SK-N-SH (cell line): ENCODE results near the gene DIAPH1. TPM values are rescaled to one million over a fixed set of nuclear protein-coding genes. Genes with fewer than 3 reads are reported as not detected.
A peak's percentile ranks its signal among the peaks of the same experiment; 100 is the strongest.

Experiments
- CTCF ChIA-PET: fragments of 300-600, 350-600 bp; formaldehyde crosslinking; extraction: SDS; loops from one replicate; lab custom pipeline; 2021; lab: Yijun Ruan, JAX
- POLR2A ChIA-PET: fragments of 350-600 bp; sonication (Branson Sonifier 250); formaldehyde crosslinking; extraction: SDS; loops from one replicate; lab custom pipeline; 2020; ENCODE audit warnings: antibody characterized with exemption, inconsistent platforms; lab: Yijun Ruan, JAX
- DNase-seq: peaks from one replicate; pipeline ENCODE4 v3.0.0; 2012
- H2AFZ ChIP-seq: fragments of 200-600 bp; sonication (generic); 2 replicates; pipeline ENCODE4 v1.8.1; 2016; ENCODE audit warnings: antibody characterized with exemption, mild to moderate bottlenecking, low read depth
- H3F3A ChIP-seq: fragments of 200-600 bp; sonication (generic); replicated peaks from 2 replicates; pipeline ENCODE3; 2016; ENCODE audit warnings: antibody characterized with exemption, mild to moderate bottlenecking; ENCODE audit not compliant: insufficient read depth
- H3K27ac ChIP-seq, 2 experiments: fragments of 200-500 bp in 1 of 2; fragments of 200-600 bp in 1 of 2; sonication (Bioruptor generic) in 1 of 2; sonication (generic), shearing (Covaris generic) in 1 of 2; 2 replicates each; pipeline versions ENCODE4 v1.5.1 to v1.6.1; 2014 to 2016; ENCODE audit warnings: low read depth in 2 of 2, inconsistent platforms in 1 of 2, low read length in 1 of 2, mild to moderate bottlenecking in 1 of 2, mixed read lengths in 1 of 2
- H3K27me3 ChIP-seq: fragments of 200-600 bp; sonication (generic), shearing (Covaris generic); 2 replicates; pipeline ENCODE4 v1.6.1; 2016; ENCODE audit warnings: mixed run types; ENCODE audit not compliant: insufficient read depth
- H3K36me3 ChIP-seq, 2 experiments: fragments of 200-500 bp in 1 of 2; fragments of 200-600 bp in 1 of 2; sonication (Bioruptor generic) in 1 of 2; sonication (generic) in 1 of 2; replicated peaks in 1 of 2; 2 replicates each; pipeline versions ENCODE3 to v1.5.1; 2014 to 2016; ENCODE audit warnings: low read length in 1 of 2, mild to moderate bottlenecking in 1 of 2; ENCODE audit not compliant: insufficient read depth in 2 of 2, control insufficient read depth in 1 of 2
- H3K4me1 ChIP-seq, 2 experiments: fragments of 200-500 bp in 1 of 2; fragments of 200-600 bp in 1 of 2; sonication (Bioruptor generic) in 1 of 2; sonication (generic), shearing (Covaris generic) in 1 of 2; 2 replicates each; pipeline versions ENCODE4 v1.5.1 to v1.6.1; 2014 to 2016; ENCODE audit warnings: low read depth in 1 of 2, low read length in 1 of 2, mixed run types in 1 of 2; ENCODE audit not compliant: insufficient read depth in 2 of 2, control insufficient read depth in 1 of 2
- H3K4me2 ChIP-seq: fragments of 200-600 bp; sonication (generic), shearing (Covaris generic); 2 replicates; pipeline ENCODE4 v1.6.1; 2017; ENCODE audit warnings: mixed run types
- H3K4me3 ChIP-seq, 2 experiments: fragments of 200-500 bp in 1 of 2; fragments of 200-600 bp in 1 of 2; sonication (Bioruptor generic) in 1 of 2; sonication (generic), shearing (Covaris generic) in 1 of 2; 2 replicates each; pipeline versions ENCODE4 v1.5.1 to v1.8.1; 2014 to 2016; ENCODE audit warnings: low read depth in 2 of 2, inconsistent platforms in 1 of 2, low read length in 1 of 2, mild to moderate bottlenecking in 1 of 2, mixed read lengths in 1 of 2, moderate library complexity in 1 of 2
- H3K79me2 ChIP-seq: fragments of 200-600 bp; sonication (generic); 2 replicates; pipeline ENCODE4 v1.8.1; 2017; ENCODE audit warnings: mild to moderate bottlenecking; ENCODE audit not compliant: insufficient read depth
- H3K9ac ChIP-seq: fragments of 200-600 bp; sonication (generic); 2 replicates; pipeline ENCODE4 v1.6.1; 2017; ENCODE audit warnings: mixed run types
- H3K9me2 ChIP-seq: fragments of 200-600 bp; sonication (generic); 2 replicates; pipeline ENCODE4 v1.6.1; 2017; ENCODE audit warnings: mixed run types
- H3K9me3 ChIP-seq: fragments of 200-600 bp; sonication (generic); 2 replicates; pipeline ENCODE4 v1.6.1; 2017; ENCODE audit warnings: mixed run types, mild to moderate bottlenecking, moderate library complexity
- H4K20me1 ChIP-seq: fragments of 200-600 bp; sonication (generic); 2 replicates; pipeline ENCODE4 v1.6.1; 2017; ENCODE audit warnings: mild to moderate bottlenecking, mixed run types; ENCODE audit not compliant: insufficient read depth
- CHD2 ChIP-seq: fragments of 150-350 bp; IDR thresholded peaks from 2 replicates; pipeline ENCODE4 v1.6.1; 2018; ENCODE audit warnings: low read length; ENCODE audit not compliant: partially characterized antibody
- ELF1 ChIP-seq: IDR thresholded peaks from 2 replicates; pipeline ENCODE4 v1.4.0; 2012
- FOSL2 ChIP-seq: IDR thresholded peaks from 2 replicates; pipeline ENCODE4 v1.4.0; 2012; ENCODE audit warnings: low read depth, mild to moderate bottlenecking, moderate library complexity, borderline replicate concordance
- FOXJ3 ChIP-seq: sonication (generic); formaldehyde crosslinking; IDR thresholded peaks from 2 replicates; pipeline ENCODE4 v1.5.1; 2020; ENCODE audit warnings: mild to moderate bottlenecking, missing genetic modification reagents
- FOXM1 ChIP-seq: IDR thresholded peaks from 2 replicates; pipeline ENCODE4 v1.4.0; 2012; ENCODE audit warnings: low read depth, mild to moderate bottlenecking
- GABPA ChIP-seq: IDR thresholded peaks from 2 replicates; pipeline ENCODE4 v1.4.0; 2012; ENCODE audit warnings: low read depth, mild to moderate bottlenecking
- GATA2 ChIP-seq: sonication (generic); formaldehyde crosslinking; IDR thresholded peaks from 2 replicates; pipeline ENCODE4 v1.5.0; 2020; ENCODE audit warnings: mild to moderate bottlenecking, missing genetic modification reagents
- IRF3 ChIP-seq: fragments of 150-350 bp; IDR thresholded peaks from 2 replicates; pipeline ENCODE4 v1.6.1; 2016; ENCODE audit warnings: mild to moderate bottlenecking, low read depth, low read length
- JUND ChIP-seq: IDR thresholded peaks from 2 replicates; pipeline ENCODE4 v1.4.0; 2012
- MAX ChIP-seq: IDR thresholded peaks from 2 replicates; pipeline ENCODE4 v1.4.0; 2012; ENCODE audit warnings: low read depth
- MEF2A ChIP-seq: IDR thresholded peaks from 2 replicates; pipeline ENCODE4 v1.4.0; 2012; ENCODE audit warnings: low read depth, borderline replicate concordance
- MXI1 ChIP-seq: IDR thresholded peaks from 2 replicates; pipeline ENCODE4 v1.6.1; 2012; ENCODE audit warnings: mild to moderate bottlenecking, low read depth, low read length, improper control_type of control experiment
- NFIC ChIP-seq: IDR thresholded peaks from 2 replicates; pipeline ENCODE4 v1.4.0; 2012; ENCODE audit warnings: borderline replicate concordance
- NRF1 ChIP-seq: IDR thresholded peaks from 2 replicates; pipeline ENCODE4 v1.6.1; 2012; ENCODE audit warnings: low read depth, mild to moderate bottlenecking, low read length
- PBX3 ChIP-seq: IDR thresholded peaks from 2 replicates; pipeline ENCODE4; 2012
- RAD21 ChIP-seq: IDR thresholded peaks from 2 replicates; pipeline ENCODE4 v1.6.1; 2012; ENCODE audit warnings: mild to moderate bottlenecking, low read length
- SIN3A ChIP-seq: IDR thresholded peaks from 2 replicates; pipeline ENCODE4 v1.6.1; 2012; ENCODE audit warnings: low read depth, mild to moderate bottlenecking, low read length, moderate library complexity, borderline replicate concordance
- SMC3 ChIP-seq: IDR thresholded peaks from 2 replicates; pipeline ENCODE4 v1.6.1; 2012; ENCODE audit warnings: low read depth, low read length, improper control_type of control experiment
- TCF12 ChIP-seq: IDR thresholded peaks from 2 replicates; pipeline ENCODE4 v1.4.0; 2012
- TEAD4 ChIP-seq: IDR thresholded peaks from 2 replicates; pipeline ENCODE4 v1.4.0; 2012; ENCODE audit warnings: mild to moderate bottlenecking, borderline replicate concordance; ENCODE audit not compliant: insufficient read depth
- USF1 ChIP-seq: IDR thresholded peaks from 2 replicates; pipeline ENCODE4 v1.4.0; 2012; ENCODE audit warnings: low read depth, borderline replicate concordance
- USF2 ChIP-seq: fragments of 150-350 bp; IDR thresholded peaks from 2 replicates; pipeline ENCODE4 v1.6.1; 2017; ENCODE audit warnings: antibody characterized with exemption, low read length, low read depth, borderline replicate concordance
- YY1 ChIP-seq: IDR thresholded peaks from 2 replicates; pipeline ENCODE4 v1.4.0; 2012; ENCODE audit warnings: low read depth, mild to moderate bottlenecking
- ZBTB33 ChIP-seq: IDR thresholded peaks from 2 replicates; pipeline ENCODE4 v1.4.0; 2012; ENCODE audit warnings: low read depth, borderline replicate concordance
- WGBS: methylation state at CpG from one replicate; pipeline ENCODE4 v1.1.6; 2017; ENCODE audit warnings: low lambda C conversion rate; 5-methylcytosine and 5-hydroxymethylcytosine counted together
- polyA plus RNA-seq, 3 experiments: library from polyadenylated mRNA; depleted of rRNA; stranded (reverse); fragments of >200 nt; gene quantifications; 2 replicates each; pipeline ENCODE4 v1.2.3, GENCODE V29; 2012

Gene DIAPH1
- polyA plus RNA-seq (2012; rRNA removed), result 28.2 and 30.4 TPM in 2 replicates
- polyA plus RNA-seq (2012; cell fraction: cytosol; rRNA removed), result 20.6 and 29.6 TPM in 2 replicates
- 75.5 and 79.2 TPM in 2 replicates for polyA plus RNA-seq (2012; cell fraction: nucleus; rRNA removed)

- WGBS, result 6% methylated on average over 26 of the region's 70 CpGs
- H3K27me3 ChIP-seq, result no peaks in the 10 kb centered on the region
- H4K20me1 ChIP-seq, result no peaks in the 10 kb centered on the region; the same call in 1 of the 2 replicates
- ChIA-PET CTCF (interaction anchor here (0.6 to 14.8 kb wide), 33 partner anchors 8 to 928 kb away, joined by 3 to 280 read pairs (median 6); partner anchors contain the start of genes FCHSD1, HARS1, HARS2 and HDAC3), POLR2A (interaction anchor here (0.7 to 2.3 kb wide), 7 partner anchors 13 to 61 kb away, joined by 3 to 17 read pairs (median 5); partner anchors contain the start of genes FCHSD1, HDAC3 and RELL2)
- H3K9ac ChIP-seq, result peak within 1 kb of the TSS; percentile 92
- peaks cover 33 to 36% of the 10 kb centered on the region in 2 experiments for H3K36me3 ChIP-seq
- peak within 1 kb of the TSS; percentile 92 for H2AFZ ChIP-seq
- no peaks in the 10 kb centered on the region for H3K9me2 ChIP-seq
- peak; percentile 99 for DNase-seq
- H3K4me2 ChIP-seq, result peak within 1 kb of the TSS; percentile 94
- peaks cover 29% of the 10 kb centered on the region for H3F3A ChIP-seq
- H3K4me1 ChIP-seq, result peaks cover 9 to 12% of the 10 kb centered on the region in 2 experiments; a peak in 2 of 4 replicates
- H3K4me3 ChIP-seq, result peak within 1 kb of the TSS; percentile 72 to 82
- peaks cover 46% of the 10 kb centered on the region for H3K79me2 ChIP-seq
- H3K9me3 ChIP-seq, result no peaks in the 10 kb centered on the region
- peak within 1 kb of the TSS; percentile 67 to 72 for H3K27ac ChIP-seq
- no peak for TF ChIP-seq FOXJ3
- TF ChIP-seq GATA2 (CRISPR knock-in tag), result no peak
- TF ChIP-seq MXI1, result peak; percentile 100
- peak; percentile 78 for TF ChIP-seq GABPA
- no peak for TF ChIP-seq FOXM1
- peak; percentile 73 for TF ChIP-seq YY1
- TF ChIP-seq USF1, result peak; percentile 80
- TF ChIP-seq NFIC, result no peak; the same call in 1 of the 2 replicates
- TF ChIP-seq USF2, result peak; percentile 57
- peak; percentile 69; the same call in 1 of the 2 replicates for TF ChIP-seq NRF1
- peak; percentile 74 for TF ChIP-seq RAD21
- peak; percentile 93 for TF ChIP-seq CHD2
- no peak; the same call in 1 of the 2 replicates for TF ChIP-seq JUND
- TF ChIP-seq TCF12, result peak; percentile 12; the same call in 1 of the 2 replicates
- peak; percentile 98 for TF ChIP-seq MAX
- TF ChIP-seq PBX3, result no peak; the same call in 1 of the 2 replicates
- no peak for TF ChIP-seq MEF2A
- TF ChIP-seq IRF3, result no peak
- TF ChIP-seq ELF1, result peak; percentile 99
- peak; percentile 29; the same call in 1 of the 2 replicates for TF ChIP-seq FOSL2
- no peak for TF ChIP-seq ZBTB33
- peak; percentile 99 for TF ChIP-seq SIN3A
- no peak for TF ChIP-seq TEAD4
- TF ChIP-seq SMC3, result peak; percentile 95
Measured at GRCh38 chr5:141618804-141619554, at the start of gene DIAPH1. TSS of gene DIAPH1 (minus strand) at chr5:141619000. CDS start at chr5:141618914, 86 bp downstream.
